GM12878 (cell line): ENCODE results near the gene CACNA1A. TPM values are rescaled to one million over a fixed set of nuclear protein-coding genes. Genes with fewer than 3 reads are reported as not detected.
A peak's percentile ranks its signal among the peaks of the same experiment; 100 is the strongest.

Experiments
- IKZF1 ChIP-seq: fragments of 450-650 bp; conservative IDR thresholded peaks from 2 replicates; pipeline ENCODE4 v1.6.1; 2017; ENCODE audit warnings: antibody characterized with exemption, mild to moderate bottlenecking
- LARP7 ChIP-seq: fragments of 450-650 bp; IDR thresholded peaks from 2 replicates; pipeline ENCODE4 v1.6.1; 2017; ENCODE audit warnings: mild to moderate bottlenecking
- MXI1 ChIP-seq: fragments of 150-350 bp; IDR thresholded peaks from 2 replicates; pipeline ENCODE4 v1.6.1; 2011; ENCODE audit warnings: low read depth, mild to moderate bottlenecking, inconsistent platforms, low read length, improper control_type of control experiment
- MYC ChIP-seq: IDR thresholded peaks from 2 replicates; pipeline ENCODE4 v1.6.1; 2011; ENCODE audit warnings: mild to moderate bottlenecking, low read length, moderate library complexity, inconsistent platforms; ENCODE audit not compliant: insufficient read depth, insufficient replicate concordance, insufficient read length, severe bottlenecking
- NFXL1 ChIP-seq: fragments of 450-650 bp; IDR thresholded peaks from 2 replicates; pipeline ENCODE4 v1.6.1; 2017; ENCODE audit warnings: antibody characterized with exemption, mild to moderate bottlenecking, borderline replicate concordance
- SPI1 ChIP-seq: IDR thresholded peaks from 2 replicates; pipeline ENCODE4 v1.6.1; 2011; ENCODE audit warnings: low read depth, mild to moderate bottlenecking, low read length, moderate library complexity, borderline replicate concordance; ENCODE audit not compliant: insufficient read depth
- TCF12 ChIP-seq: IDR thresholded peaks from 2 replicates; pipeline ENCODE4 v1.6.1; 2011; ENCODE audit warnings: low read depth, mild to moderate bottlenecking, low read length
- ZSCAN29 ChIP-seq: fragments of 450-650 bp; IDR thresholded peaks from 2 replicates; pipeline ENCODE4 v1.6.1; 2017; ENCODE audit warnings: mild to moderate bottlenecking, moderate library complexity
- polyA plus RNA-seq, 11 experiments: library from polyadenylated mRNA; depleted of rRNA in 4 of 11; unstranded in 6 of 11; stranded (reverse) in 5 of 11; fragments of >200 nt; fragmentation: Nextera tagmentation in 4 of 11; fragmentation: Illumina TruSeq in 1 of 11; extraction: Ambion mirVana in 4 of 11; extraction: Trizol in 1 of 11; gene quantifications; 1 replicate in 1 of 11; 2 replicates in 10 of 11; pipeline versions ENCODE4 v1.2.1 to v1.2.3, GENCODE V29; 2011 to 2016; ENCODE audit warnings: inconsistent platforms in 2 of 11, missing spikeins in 2 of 11, low read depth in 1 of 11
- total RNA-seq, 4 experiments: library from RNA; depleted of rRNA in 3 of 4; stranded (reverse); fragments of >200 nt in 3 of 4; fragmentation: Illumina TruSeq in 1 of 4; extraction: Trizol in 1 of 4; gene quantifications; 2 replicates each; pipeline versions ENCODE4 v1.2.1 to v1.2.3, GENCODE V29; 2013 to 2021
- TF ChIP-seq, protein P1 (sequence below): fragments of 450-650 bp; formaldehyde crosslinking; IDR thresholded peaks from 2 replicates; pipeline ENCODE4 v1.5.0; 2022; ENCODE audit warnings: mild to moderate bottlenecking, missing genetic modification characterization
- TF ChIP-seq, protein P2 (sequence below): IDR thresholded peaks from 2 replicates; pipeline ENCODE4 v1.6.1; 2011; ENCODE audit warnings: mild to moderate bottlenecking, low read depth, low read length, moderate library complexity; ENCODE audit not compliant: insufficient replicate concordance
- TF ChIP-seq, protein P3 (sequence below): fragments of 450-650 bp; IDR thresholded peaks from 2 replicates; pipeline ENCODE4 v1.6.1; 2017; ENCODE audit warnings: mild to moderate bottlenecking, low read depth, inconsistent platforms; ENCODE audit not compliant: poor library complexity, severe bottlenecking
- TF ChIP-seq, protein P4 (sequence below): fragments of 450-650 bp; IDR thresholded peaks from 2 replicates; pipeline ENCODE4 v1.6.1; 2016; ENCODE audit warnings: mild to moderate bottlenecking, moderate library complexity, borderline replicate concordance
- TF ChIP-seq, protein P5 (sequence below): fragments of 150-350 bp; IDR thresholded peaks from 2 replicates; pipeline ENCODE4 v1.6.1; 2016; ENCODE audit warnings: low read depth, low read length

Gene CACNA1A
- total and polyA plus RNA-seq, 10 of the 15 experiments (the other 5 are each of a cell fraction or from before 2014, with no cell fraction given) = 1.1 to 4.4 (median 2.5) TPM

DNA sequence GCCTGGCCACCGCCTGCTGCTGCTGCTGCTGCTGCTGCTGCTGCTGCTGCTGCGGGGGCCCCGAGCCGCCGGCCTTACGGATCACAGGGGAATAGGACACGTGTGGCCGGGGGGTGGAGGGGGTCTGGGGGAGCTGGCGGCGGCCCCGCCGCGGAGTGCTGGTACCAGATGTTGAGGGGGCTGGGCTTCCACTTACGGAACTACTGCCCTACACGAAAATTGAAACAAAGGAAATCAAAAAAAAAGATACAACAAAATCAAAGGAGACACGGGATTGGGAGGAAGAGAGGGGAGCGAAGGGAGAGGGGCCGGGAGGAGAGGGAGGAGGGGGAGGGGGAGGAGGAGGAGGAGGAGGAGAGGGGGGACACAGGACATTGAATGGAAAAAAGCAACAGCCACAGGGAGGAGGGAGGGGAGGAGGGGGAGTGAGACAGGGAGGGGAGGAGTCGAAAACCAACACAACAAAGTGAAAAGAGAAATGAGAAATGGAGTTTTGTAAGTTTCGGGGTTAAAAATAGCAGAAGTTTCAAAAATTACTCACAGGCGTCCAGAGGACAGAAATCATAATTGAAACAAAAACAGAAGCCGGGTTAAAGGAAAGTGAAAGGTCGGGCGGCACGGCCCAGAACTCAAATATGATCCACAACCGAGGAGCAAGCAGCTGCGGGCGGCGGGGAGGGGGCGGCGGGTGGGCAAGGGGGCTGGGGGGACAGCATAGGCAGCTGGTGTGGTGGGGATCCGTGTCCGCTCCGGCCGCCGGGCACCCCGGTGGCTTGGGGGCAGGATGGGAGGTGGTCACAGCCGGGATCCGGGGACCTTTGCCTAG is 298.2 kb downstream of the CACNA1A start (continued):
- TF ChIP-seq, protein P1, sequence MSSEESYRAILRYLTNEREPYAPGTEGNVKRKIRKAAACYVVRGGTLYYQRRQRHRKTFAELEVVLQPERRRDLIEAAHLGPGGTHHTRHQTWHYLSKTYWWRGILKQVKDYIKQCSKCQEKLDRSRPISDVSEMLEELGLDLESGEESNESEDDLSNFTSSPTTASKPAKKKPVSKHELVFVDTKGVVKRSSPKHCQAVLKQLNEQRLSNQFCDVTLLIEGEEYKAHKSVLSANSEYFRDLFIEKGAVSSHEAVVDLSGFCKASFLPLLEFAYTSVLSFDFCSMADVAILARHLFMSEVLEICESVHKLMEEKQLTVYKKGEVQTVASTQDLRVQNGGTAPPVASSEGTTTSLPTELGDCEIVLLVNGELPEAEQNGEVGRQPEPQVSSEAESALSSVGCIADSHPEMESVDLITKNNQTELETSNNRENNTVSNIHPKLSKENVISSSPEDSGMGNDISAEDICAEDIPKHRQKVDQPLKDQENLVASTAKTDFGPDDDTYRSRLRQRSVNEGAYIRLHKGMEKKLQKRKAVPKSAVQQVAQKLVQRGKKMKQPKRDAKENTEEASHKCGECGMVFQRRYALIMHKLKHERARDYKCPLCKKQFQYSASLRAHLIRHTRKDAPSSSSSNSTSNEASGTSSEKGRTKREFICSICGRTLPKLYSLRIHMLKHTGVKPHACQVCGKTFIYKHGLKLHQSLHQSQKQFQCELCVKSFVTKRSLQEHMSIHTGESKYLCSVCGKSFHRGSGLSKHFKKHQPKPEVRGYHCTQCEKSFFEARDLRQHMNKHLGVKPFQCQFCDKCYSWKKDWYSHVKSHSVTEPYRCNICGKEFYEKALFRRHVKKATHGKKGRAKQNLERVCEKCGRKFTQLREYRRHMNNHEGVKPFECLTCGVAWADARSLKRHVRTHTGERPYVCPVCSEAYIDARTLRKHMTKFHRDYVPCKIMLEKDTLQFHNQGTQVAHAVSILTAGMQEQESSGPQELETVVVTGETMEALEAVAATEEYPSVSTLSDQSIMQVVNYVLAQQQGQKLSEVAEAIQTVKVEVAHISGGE (CRISPR knock-in tag) = no peak
- TF ChIP-seq MXI1 (peak; percentile 60; the same call in 1 of the 2 replicates), IKZF1 (no peak; the same call in 1 of the 2 replicates), MYC (no peak), NFXL1 (peak; percentile 99), TCF12 (peak; percentile 54; the same call in 1 of the 2 replicates), ZSCAN29 (no peak), LARP7 (no peak), SPI1 (peak; percentile 60; the same call in 1 of the 2 replicates)
- TF ChIP-seq, protein P2, sequence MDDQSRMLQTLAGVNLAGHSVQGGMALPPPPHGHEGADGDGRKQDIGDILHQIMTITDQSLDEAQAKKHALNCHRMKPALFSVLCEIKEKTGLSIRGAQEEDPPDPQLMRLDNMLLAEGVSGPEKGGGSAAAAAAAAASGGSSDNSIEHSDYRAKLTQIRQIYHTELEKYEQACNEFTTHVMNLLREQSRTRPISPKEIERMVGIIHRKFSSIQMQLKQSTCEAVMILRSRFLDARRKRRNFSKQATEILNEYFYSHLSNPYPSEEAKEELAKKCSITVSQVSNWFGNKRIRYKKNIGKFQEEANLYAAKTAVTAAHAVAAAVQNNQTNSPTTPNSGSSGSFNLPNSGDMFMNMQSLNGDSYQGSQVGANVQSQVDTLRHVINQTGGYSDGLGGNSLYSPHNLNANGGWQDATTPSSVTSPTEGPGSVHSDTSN = no peak
- TF ChIP-seq, protein P3, sequence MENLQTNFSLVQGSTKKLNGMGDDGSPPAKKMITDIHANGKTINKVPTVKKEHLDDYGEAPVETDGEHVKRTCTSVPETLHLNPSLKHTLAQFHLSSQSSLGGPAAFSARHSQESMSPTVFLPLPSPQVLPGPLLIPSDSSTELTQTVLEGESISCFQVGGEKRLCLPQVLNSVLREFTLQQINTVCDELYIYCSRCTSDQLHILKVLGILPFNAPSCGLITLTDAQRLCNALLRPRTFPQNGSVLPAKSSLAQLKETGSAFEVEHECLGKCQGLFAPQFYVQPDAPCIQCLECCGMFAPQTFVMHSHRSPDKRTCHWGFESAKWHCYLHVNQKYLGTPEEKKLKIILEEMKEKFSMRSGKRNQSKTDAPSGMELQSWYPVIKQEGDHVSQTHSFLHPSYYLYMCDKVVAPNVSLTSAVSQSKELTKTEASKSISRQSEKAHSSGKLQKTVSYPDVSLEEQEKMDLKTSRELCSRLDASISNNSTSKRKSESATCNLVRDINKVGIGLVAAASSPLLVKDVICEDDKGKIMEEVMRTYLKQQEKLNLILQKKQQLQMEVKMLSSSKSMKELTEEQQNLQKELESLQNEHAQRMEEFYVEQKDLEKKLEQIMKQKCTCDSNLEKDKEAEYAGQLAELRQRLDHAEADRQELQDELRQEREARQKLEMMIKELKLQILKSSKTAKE = peak; percentile 90
- TF ChIP-seq, protein P4, sequence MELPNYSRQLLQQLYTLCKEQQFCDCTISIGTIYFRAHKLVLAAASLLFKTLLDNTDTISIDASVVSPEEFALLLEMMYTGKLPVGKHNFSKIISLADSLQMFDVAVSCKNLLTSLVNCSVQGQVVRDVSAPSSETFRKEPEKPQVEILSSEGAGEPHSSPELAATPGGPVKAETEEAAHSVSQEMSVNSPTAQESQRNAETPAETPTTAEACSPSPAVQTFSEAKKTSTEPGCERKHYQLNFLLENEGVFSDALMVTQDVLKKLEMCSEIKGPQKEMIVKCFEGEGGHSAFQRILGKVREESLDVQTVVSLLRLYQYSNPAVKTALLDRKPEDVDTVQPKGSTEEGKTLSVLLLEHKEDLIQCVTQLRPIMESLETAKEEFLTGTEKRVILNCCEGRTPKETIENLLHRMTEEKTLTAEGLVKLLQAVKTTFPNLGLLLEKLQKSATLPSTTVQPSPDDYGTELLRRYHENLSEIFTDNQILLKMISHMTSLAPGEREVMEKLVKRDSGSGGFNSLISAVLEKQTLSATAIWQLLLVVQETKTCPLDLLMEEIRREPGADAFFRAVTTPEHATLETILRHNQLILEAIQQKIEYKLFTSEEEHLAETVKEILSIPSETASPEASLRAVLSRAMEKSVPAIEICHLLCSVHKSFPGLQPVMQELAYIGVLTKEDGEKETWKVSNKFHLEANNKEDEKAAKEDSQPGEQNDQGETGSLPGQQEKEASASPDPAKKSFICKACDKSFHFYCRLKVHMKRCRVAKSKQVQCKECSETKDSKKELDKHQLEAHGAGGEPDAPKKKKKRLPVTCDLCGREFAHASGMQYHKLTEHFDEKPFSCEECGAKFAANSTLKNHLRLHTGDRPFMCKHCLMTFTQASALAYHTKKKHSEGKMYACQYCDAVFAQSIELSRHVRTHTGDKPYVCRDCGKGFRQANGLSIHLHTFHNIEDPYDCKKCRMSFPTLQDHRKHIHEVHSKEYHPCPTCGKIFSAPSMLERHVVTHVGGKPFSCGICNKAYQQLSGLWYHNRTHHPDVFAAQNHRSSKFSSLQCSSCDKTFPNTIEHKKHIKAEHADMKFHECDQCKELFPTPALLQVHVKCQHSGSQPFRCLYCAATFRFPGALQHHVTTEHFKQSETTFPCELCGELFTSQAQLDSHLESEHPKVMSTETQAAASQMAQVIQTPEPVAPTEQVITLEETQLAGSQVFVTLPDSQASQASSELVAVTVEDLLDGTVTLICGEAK = no peak
- TF ChIP-seq, protein P5, sequence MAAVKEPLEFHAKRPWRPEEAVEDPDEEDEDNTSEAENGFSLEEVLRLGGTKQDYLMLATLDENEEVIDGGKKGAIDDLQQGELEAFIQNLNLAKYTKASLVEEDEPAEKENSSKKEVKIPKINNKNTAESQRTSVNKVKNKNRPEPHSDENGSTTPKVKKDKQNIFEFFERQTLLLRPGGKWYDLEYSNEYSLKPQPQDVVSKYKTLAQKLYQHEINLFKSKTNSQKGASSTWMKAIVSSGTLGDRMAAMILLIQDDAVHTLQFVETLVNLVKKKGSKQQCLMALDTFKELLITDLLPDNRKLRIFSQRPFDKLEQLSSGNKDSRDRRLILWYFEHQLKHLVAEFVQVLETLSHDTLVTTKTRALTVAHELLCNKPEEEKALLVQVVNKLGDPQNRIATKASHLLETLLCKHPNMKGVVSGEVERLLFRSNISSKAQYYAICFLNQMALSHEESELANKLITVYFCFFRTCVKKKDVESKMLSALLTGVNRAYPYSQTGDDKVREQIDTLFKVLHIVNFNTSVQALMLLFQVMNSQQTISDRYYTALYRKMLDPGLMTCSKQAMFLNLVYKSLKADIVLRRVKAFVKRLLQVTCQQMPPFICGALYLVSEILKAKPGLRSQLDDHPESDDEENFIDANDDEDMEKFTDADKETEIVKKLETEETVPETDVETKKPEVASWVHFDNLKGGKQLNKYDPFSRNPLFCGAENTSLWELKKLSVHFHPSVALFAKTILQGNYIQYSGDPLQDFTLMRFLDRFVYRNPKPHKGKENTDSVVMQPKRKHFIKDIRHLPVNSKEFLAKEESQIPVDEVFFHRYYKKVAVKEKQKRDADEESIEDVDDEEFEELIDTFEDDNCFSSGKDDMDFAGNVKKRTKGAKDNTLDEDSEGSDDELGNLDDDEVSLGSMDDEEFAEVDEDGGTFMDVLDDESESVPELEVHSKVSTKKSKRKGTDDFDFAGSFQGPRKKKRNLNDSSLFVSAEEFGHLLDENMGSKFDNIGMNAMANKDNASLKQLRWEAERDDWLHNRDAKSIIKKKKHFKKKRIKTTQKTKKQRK = no peak
